AG04449 (cell line): ENCODE data around the gene C7orf57.

ENCODE experiments used
- CTCF ChIA-PET: fragments of 350-600 bp; formaldehyde crosslinking; extraction: SDS; loops from one replicate; lab custom pipeline; 2021; ENCODE audit warnings: antibody characterized with exemption; lab: Yijun Ruan, JAX
- POLR2A ChIA-PET: fragments of 400-600, 350-600 bp; formaldehyde crosslinking; extraction: SDS; loops from one replicate; lab custom pipeline; 2020; ENCODE audit warnings: antibody characterized with exemption, inconsistent platforms; lab: Yijun Ruan, JAX
- DNase-seq: peaks from one replicate; pipeline ENCODE4 v3.0.0-alpha.2; 2010; ENCODE audit warnings: low read depth, low spot score
- H3K4me3 ChIP-seq: 2 replicates; pipeline ENCODE4 v1.5.1; 2011; ENCODE audit warnings: low read depth, mild to moderate bottlenecking, control low read depth, low read length
- TF ChIP-seq, protein P1 (sequence below): IDR thresholded peaks from one replicate; pipeline ENCODE4 v1.5.1; 2011; ENCODE audit warnings: mild to moderate bottlenecking, moderate library complexity, low read length, control low read depth, inconsistent platforms; ENCODE audit not compliant: insufficient read depth; ENCODE audit errors: missing control alignments

Gene C7orf57

DNA sequence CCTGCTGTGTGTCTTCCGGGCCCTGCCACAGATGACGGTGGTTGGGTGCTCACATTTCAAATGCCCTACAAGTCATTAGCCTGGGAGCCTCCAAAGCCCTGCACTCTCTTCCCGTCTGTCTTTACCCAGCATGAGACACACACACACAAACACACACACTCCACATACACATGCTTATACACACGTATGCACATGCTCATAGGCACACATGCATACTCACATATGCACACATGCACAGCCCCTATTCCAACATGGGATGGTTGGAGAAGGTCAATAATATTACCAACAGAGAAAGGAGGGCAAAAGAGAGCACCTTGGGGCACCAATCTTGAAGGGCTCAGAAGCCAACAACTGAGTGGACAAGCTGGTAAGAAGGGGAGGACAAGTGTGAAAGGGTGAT lies 25.4 kb upstream of the C7orf57 start:
- ChIA-PET CTCF (interaction anchor here (1.0 to 3.3 kb wide), 2 partner anchors 18 to 100 kb away, joined by 3 to 14 read pairs; no protein-coding TSS in a partner anchor), POLR2A (no interaction called here)
- H3K4me3 ChIP-seq = no peak overlapping the region
- TF ChIP-seq, protein P1, sequence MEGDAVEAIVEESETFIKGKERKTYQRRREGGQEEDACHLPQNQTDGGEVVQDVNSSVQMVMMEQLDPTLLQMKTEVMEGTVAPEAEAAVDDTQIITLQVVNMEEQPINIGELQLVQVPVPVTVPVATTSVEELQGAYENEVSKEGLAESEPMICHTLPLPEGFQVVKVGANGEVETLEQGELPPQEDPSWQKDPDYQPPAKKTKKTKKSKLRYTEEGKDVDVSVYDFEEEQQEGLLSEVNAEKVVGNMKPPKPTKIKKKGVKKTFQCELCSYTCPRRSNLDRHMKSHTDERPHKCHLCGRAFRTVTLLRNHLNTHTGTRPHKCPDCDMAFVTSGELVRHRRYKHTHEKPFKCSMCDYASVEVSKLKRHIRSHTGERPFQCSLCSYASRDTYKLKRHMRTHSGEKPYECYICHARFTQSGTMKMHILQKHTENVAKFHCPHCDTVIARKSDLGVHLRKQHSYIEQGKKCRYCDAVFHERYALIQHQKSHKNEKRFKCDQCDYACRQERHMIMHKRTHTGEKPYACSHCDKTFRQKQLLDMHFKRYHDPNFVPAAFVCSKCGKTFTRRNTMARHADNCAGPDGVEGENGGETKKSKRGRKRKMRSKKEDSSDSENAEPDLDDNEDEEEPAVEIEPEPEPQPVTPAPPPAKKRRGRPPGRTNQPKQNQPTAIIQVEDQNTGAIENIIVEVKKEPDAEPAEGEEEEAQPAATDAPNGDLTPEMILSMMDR = no peak
- no peak for DNase-seq

DNA sequence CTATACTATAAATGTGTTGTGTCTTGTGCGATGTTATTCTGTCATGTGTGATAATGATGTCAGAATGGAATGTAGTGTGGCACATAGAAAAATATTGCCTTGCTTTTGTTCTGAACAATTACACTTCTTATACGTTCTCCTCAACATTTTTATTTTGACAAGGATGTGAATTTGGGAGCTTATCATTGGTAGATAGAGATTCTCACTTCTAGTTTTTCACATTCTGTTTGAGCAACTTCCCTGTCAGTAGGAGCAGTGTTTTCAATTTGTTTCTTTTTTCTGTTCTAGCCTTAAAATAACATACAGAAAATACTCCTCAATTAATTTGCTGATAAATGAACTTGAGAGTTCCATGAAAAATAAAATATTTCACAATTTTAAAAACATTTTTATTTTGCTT lies 24.0 kb upstream of the C7orf57 start:
- no peak overlapping the region for H3K4me3 ChIP-seq

DNA sequence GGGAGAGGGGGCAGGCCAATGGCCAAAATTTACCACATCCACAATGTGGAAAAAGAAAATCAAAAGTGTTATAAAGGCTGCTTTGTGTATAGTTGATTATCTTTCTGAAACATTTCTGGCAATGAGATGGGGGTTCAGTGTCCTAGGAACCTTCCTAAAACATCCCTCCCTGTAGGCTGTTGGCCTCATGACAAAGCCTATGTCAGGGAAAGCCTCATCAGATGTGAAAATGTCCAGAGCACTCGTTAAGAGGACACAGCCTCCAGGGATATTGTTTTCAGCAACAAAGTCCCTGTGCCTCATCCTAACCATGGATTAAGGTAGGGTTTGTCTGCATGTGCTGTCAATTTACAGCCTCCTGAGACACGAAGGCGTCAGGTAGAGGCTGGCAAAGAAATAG lies 23.4 kb upstream of the C7orf57 start:
- no peak for DNase-seq
- ChIA-PET POLR2A (no interaction called here), CTCF (interaction anchor here (3.3 kb wide), 1 partner anchor 98 kb away, joined by 14 read pairs; no protein-coding TSS in a partner anchor)
- no peak overlapping the region for H3K4me3 ChIP-seq
- TF ChIP-seq, protein P1 = no peak

More for the DNA sequence above, 24.0 kb upstream of the C7orf57 start:
- TF ChIP-seq, protein P1 = no peak
- DNase-seq = no peak
- POLR2A ChIA-PET = no interaction called here
- CTCF ChIA-PET = interaction anchor here (3.3 kb wide), 1 partner anchor 99 kb away, joined by 14 read pairs; no protein-coding TSS in a partner anchor

DNA sequence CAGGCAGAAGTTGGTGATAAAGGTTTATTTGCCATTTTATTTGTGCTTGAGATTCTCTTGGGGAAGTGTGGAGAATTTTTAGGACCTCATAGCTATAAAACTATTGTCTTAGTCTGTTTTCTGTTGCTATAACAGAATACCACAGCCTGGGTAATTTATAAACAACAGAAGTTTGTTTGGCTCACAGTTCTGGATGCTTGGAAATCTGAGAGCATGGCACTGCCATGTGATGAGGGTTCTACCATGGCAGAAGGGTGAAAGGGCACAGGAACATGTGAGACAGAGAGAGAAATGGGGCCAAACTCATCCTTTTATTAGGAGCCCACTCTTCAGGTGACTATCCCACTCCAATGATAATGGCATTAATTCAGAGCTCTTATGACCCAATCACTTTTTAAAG lies 18.7 kb upstream of the C7orf57 start:
- H3K4me3 ChIP-seq = no peak overlapping the region
- DNase-seq = no peak
- CTCF ChIA-PET = interaction anchor here (0.6 to 1.1 kb wide), 4 partner anchors 18 to 94 kb away, joined by 3 read pairs; no protein-coding TSS in a partner anchor
- POLR2A ChIA-PET = no interaction called here
- TF ChIP-seq, protein P1 = no peak

DNA sequence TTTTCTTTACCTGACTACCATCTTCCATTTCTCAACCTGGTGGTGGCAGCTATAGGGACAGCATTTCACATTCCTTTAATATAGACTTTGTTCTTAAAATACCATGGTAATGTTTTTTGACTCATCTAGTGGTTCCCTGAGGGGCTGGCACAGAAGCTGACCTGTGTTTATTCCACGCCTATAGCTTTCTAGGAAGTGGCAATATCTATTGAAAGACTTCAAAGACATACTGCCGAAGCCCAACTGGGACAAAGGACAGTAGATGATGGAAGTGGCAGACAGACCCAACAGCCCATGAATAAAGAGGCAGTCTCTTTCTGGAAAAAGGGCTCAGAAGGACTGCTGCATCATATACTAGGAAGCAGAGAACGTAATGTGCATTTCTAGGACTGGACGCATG lies 17.7 kb upstream of the C7orf57 start:
- no peak for DNase-seq
- H3K4me3 ChIP-seq = no peak overlapping the region
- TF ChIP-seq, protein P1 = no peak
- ChIA-PET CTCF (interaction anchor here (1.1 to 1.5 kb wide), 2 partner anchors 49 to 93 kb away, joined by 3 read pairs; no protein-coding TSS in a partner anchor), POLR2A (no interaction called here)

DNA sequence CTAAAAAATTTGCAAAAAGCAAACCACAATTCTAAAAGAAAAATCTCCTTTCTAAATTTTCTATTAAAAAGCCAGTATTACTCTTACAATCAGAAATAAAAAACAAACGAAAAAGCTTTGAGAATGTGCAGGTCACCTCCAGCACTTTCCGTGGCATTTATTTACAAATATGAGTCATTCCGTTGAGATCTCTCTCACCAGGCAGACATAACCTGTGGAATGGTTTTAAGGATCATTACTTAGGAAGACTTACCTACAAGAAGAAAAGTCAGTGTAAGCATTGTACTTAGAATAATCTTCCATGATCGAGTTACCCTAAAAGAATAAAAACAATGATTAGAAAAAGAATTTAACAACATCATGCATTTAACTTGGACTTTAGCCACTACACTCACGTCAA lies 9.7 kb upstream of the C7orf57 start:
- ChIA-PET CTCF (no interaction called here), POLR2A (no interaction called here)
- TF ChIP-seq, protein P1 = no peak
- DNase-seq = no peak
- no peak overlapping the region for H3K4me3 ChIP-seq
